ENCODE results near the gene SPATA46.
A peak's percentile ranks its signal among the peaks of the same experiment; 100 is the strongest.
"Not testable (repeated sequence)": the region's sequence is repeated elsewhere in the genome, so short reads cannot be mapped to it uniquely, and the experiment has no call there.

SPATA46 gene

GRCh38 chr1:162357681-162358266, 18.9 kb downstream of the SPATA46 start:
- no peak for DNase-seq (ENCODE audit: low spot score)

- no peak for DNase-seq (ENCODE audit: low spot score)
Measured at GRCh38 chr1:162353702-162354101, 23.0 kb downstream of the SPATA46 start.

- no peak for DNase-seq (ENCODE audit: low spot score)
Measured at GRCh38 chr1:162353078-162353477, 23.6 kb downstream of the SPATA46 start.

- not testable (repeated sequence) for DNase-seq (ENCODE audit: low spot score)
Measured at GRCh38 chr1:162351874-162352273, 24.8 kb downstream of the SPATA46 start.

- no peak for DNase-seq (ENCODE audit: low spot score)
Measured at GRCh38 chr1:162351246-162351842, 25.3 kb downstream of the SPATA46 start.

- DNase-seq (ENCODE audit: low spot score) = no peak
Measured at GRCh38 chr1:162349635-162350330, 26.9 kb downstream of the SPATA46 start.

- DNase-seq (ENCODE audit: low spot score) = no peak
Measured at GRCh38 chr1:162347281-162347680, 29.4 kb downstream of the SPATA46 start.

GRCh38 chr1:162343470-162343869, 33.2 kb downstream of the SPATA46 start:
- no peak for DNase-seq (ENCODE audit: low spot score)

GRCh38 chr1:162342452-162342983, 34.1 kb downstream of the SPATA46 start:
- no peak for DNase-seq (ENCODE audit: low spot score)

- DNase-seq (ENCODE audit: low spot score) = no peak
Measured at GRCh38 chr1:162336621-162337285, 39.9 kb downstream of the SPATA46 start.

GRCh38 chr1:162335126-162335525, 41.5 kb downstream of the SPATA46 start:
- peak; percentile 35 for DNase-seq (ENCODE audit: low spot score)

- DNase-seq (ENCODE audit: low spot score) = no peak
Measured at GRCh38 chr1:162333991-162334390, 42.7 kb downstream of the SPATA46 start.

GRCh38 chr1:162329826-162330225, 46.8 kb downstream of the SPATA46 start:
- no peak for DNase-seq (ENCODE audit: low spot score)

GRCh38 chr1:162328512-162328911, 48.1 kb downstream of the SPATA46 start:
- DNase-seq (ENCODE audit: low spot score) = no peak

GRCh38 chr1:162327788-162328165, 48.9 kb downstream of the SPATA46 start:
- DNase-seq (ENCODE audit: low spot score) = no peak

- no peak for DNase-seq (ENCODE audit: low spot score)
Measured at GRCh38 chr1:162327144-162327787, 49.4 kb downstream of the SPATA46 start.

GRCh38 chr1:162326559-162326958, 50.1 kb downstream of the SPATA46 start:
- DNase-seq (ENCODE audit: low spot score) = no peak

GRCh38 chr1:162324396-162324795, 52.3 kb downstream of the SPATA46 start:
- DNase-seq (ENCODE audit: low spot score) = no peak
